GM23338 (cell line): ENCODE measurements around the gene PNMA1.

ENCODE experiments used
- CREB1 ChIP-seq: fragments of 250-450 bp; sonication (Bioruptor Pico); IDR thresholded peaks from 2 replicates; pipeline ENCODE4 v1.5.0; 2020; ENCODE audit warnings: low read depth, mild to moderate bottlenecking, moderate library complexity
- CTCF ChIP-seq, 2 experiments: fragments of 200-600 bp in 1 of 2; sonication (generic) in 1 of 2; conservative IDR thresholded peaks; 2 replicates each; pipeline versions ENCODE4 v1.5.1 to v1.6.1; 2016 to 2017; ENCODE audit warnings: antibody characterized with exemption in 2 of 2, low read depth in 2 of 2, mild to moderate bottlenecking in 2 of 2, moderate library complexity in 1 of 2
- ETS1 ChIP-seq: IDR thresholded peaks from 2 replicates; pipeline ENCODE4 v1.6.1; 2016; ENCODE audit warnings: antibody characterized with exemption
- EZH2 ChIP-seq: fragments of 200-600 bp; sonication (generic); IDR thresholded peaks from one replicate; pipeline ENCODE4 v1.8.0; 2017; ENCODE audit warnings: antibody characterized with exemption, mild to moderate bottlenecking, low read depth; ENCODE audit not compliant: unreplicated experiment
- EZH2phosphoT487 ChIP-seq: fragments of 200-600 bp; sonication (generic); IDR thresholded peaks from one replicate; pipeline ENCODE4 v1.8.1; 2018; ENCODE audit warnings: antibody characterized with exemption; ENCODE audit not compliant: unreplicated experiment
- NANOG ChIP-seq: IDR thresholded peaks from 2 replicates; pipeline ENCODE4 v1.6.1; 2016; ENCODE audit warnings: antibody characterized with exemption, borderline replicate concordance
- POLR2AphosphoS5 ChIP-seq: IDR thresholded peaks from 2 replicates; pipeline ENCODE4 v1.6.1; 2016; ENCODE audit warnings: antibody characterized with exemption, low read depth
- ZNF114 ChIP-seq: fragments of 250-450 bp; sonication (Bioruptor Pico); IDR thresholded peaks from 2 replicates; pipeline ENCODE4 v1.5.0; 2020; ENCODE audit warnings: mild to moderate bottlenecking, moderate library complexity
- ZNF331 ChIP-seq: fragments of 250-450 bp; sonication (Bioruptor Pico); IDR thresholded peaks from 2 replicates; pipeline ENCODE4 v1.5.0; 2020; ENCODE audit warnings: low read depth, mild to moderate bottlenecking, moderate library complexity

- TF ChIP-seq CTCF (conservative IDR thresholded peaks at IDR 0.05; ENCODE audit: low read depth in 2 of 2) (no peak), POLR2AphosphoS5 (no peak; the same call in 1 of the 2 replicates), NANOG (no peak), ZNF114 (CRISPR knock-in tag) (no peak), EZH2 (no peak), EZH2phosphoT487 (no peak), CREB1 (CRISPR knock-in tag) (no peak), ETS1 (no peak), ZNF331 (no peak)
These were observed 3.7 kb upstream of the PNMA1 start for GRCh38 chr14:73717711-73718417.
